HFFc6 (cell line): Measurements from ENCODE around the gene RRAS2. TPM values are rescaled to one million over a fixed set of nuclear protein-coding genes. Genes with fewer than 3 reads are reported as not detected.

Source experiments
- DNase-seq: peaks from one replicate; pipeline ENCODE4 v3.0.0-alpha.2; 2018
- H3K27ac Mint-ChIP-seq: 2 replicates; pipeline ENCODE4 v1.8.0; 2020; ENCODE audit warnings: mild to moderate bottlenecking, mixed read lengths
- H3K27me3 Mint-ChIP-seq: 2 replicates; pipeline ENCODE4 v1.8.0; 2021; ENCODE audit warnings: mild to moderate bottlenecking, moderate library complexity, mixed read lengths; ENCODE audit not compliant: insufficient read depth
- H3K36me3 Mint-ChIP-seq: 2 replicates; pipeline ENCODE4 v1.8.0; 2021; ENCODE audit warnings: low read depth, mixed read lengths
- H3K4me1 Mint-ChIP-seq: 2 replicates; pipeline ENCODE4 v1.8.0; 2020; ENCODE audit warnings: low read depth, mixed read lengths
- H3K4me3 Mint-ChIP-seq: 2 replicates; pipeline ENCODE4 v1.8.0; 2020; ENCODE audit warnings: mild to moderate bottlenecking, moderate library complexity, mixed read lengths
- H3K9me3 Mint-ChIP-seq: 2 replicates; pipeline ENCODE4 v1.8.0; 2020; ENCODE audit warnings: mild to moderate bottlenecking, mixed read lengths
- CTCF ChIP-seq: fragments of 200-600 bp; sonication (generic); IDR thresholded peaks from 2 replicates; pipeline ENCODE4 v1.5.0; 2021; ENCODE audit warnings: antibody characterized with exemption, mild to moderate bottlenecking
- total RNA-seq, 6 experiments: library from RNA; stranded (reverse); fragmentation: NEBNext Ultra II Directional; extraction: Animal tissue kit (Norgen Biotek cat#: 25700); gene quantifications; 2 replicates in 1 of 6; 3 replicates in 5 of 6; pipeline ENCODE4 v1.2.3, GENCODE V29; 2021

Gene RRAS2
- total RNA-seq, 6 experiments from 2014 or later: 89.6 to 122 (median 103) TPM

DNA sequence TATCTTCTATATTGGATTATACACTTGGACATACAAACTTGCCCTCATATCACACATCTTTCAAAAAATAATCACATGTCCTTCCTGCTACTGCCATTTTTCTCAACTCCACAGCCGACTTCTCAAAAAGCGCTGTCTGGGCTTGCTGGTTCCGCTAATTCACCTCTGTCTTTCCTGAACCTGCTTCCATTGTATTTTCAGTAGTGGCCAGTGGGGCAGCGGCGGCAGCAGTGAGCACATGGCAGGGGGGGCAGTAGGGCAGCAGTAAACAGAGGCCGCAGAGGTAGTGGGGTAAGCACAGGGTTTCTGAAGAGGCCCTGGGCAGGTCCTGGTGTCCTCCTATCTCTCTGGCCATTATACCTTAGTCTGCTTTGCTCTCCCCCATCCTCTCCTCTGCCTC, 126.3 kb downstream of the RRAS2 start:
- Mint-ChIP-seq H3K9me3 (no peaks in the 10 kb centered on the region), H3K4me3 (no peak overlapping the region), H3K36me3 (no peaks in the 10 kb centered on the region), H3K4me1 (no peaks in the 10 kb centered on the region), H3K27me3 (peaks cover 38% of the 10 kb centered on the region), H3K27ac (no peak overlapping the region)
- peak; percentile 47 for TF ChIP-seq CTCF
- no peak for DNase-seq

- H3K9me3 Mint-ChIP-seq: no peaks in the 10 kb centered on the region
- no peak overlapping the region for H3K27ac Mint-ChIP-seq
- no peak overlapping the region for H3K4me3 Mint-ChIP-seq
- peaks cover 36% of the 10 kb centered on the region for H3K27me3 Mint-ChIP-seq
- no peak for DNase-seq
- H3K36me3 Mint-ChIP-seq: no peaks in the 10 kb centered on the region
- no peaks in the 10 kb centered on the region for H3K4me1 Mint-ChIP-seq
- TF ChIP-seq CTCF: no peak
Observed at GRCh38 chr11:14230407-14230806, 128.6 kb downstream of the RRAS2 start.

- no peak for DNase-seq
- Mint-ChIP-seq H3K4me1 (no peaks in the 10 kb centered on the region), H3K9me3 (no peaks in the 10 kb centered on the region), H3K27me3 (peaks cover 30% of the 10 kb centered on the region), H3K4me3 (no peak overlapping the region), H3K27ac (no peak overlapping the region), H3K36me3 (no peaks in the 10 kb centered on the region)
- no peak for TF ChIP-seq CTCF
Observed at GRCh38 chr11:14229472-14229871, 129.5 kb downstream of the RRAS2 start.

- Mint-ChIP-seq H3K27ac (no peak overlapping the region), H3K36me3 (no peaks in the 10 kb centered on the region), H3K9me3 (no peaks in the 10 kb centered on the region), H3K27me3 (peaks cover 27% of the 10 kb centered on the region), H3K4me3 (no peak overlapping the region), H3K4me1 (no peaks in the 10 kb centered on the region)
- TF ChIP-seq CTCF: no peak
- DNase-seq: no peak
Observed at GRCh38 chr11:14228356-14228755, 130.6 kb downstream of the RRAS2 start.

Other genes with a start within 250 kb of the RRAS2 start
- gene COPB1, start 140.6 kb upstream of the RRAS2 start, total RNA-seq: 100 to 1,000 TPM; 161 to 193 (median 187) TPM
- gene PSMA1, start 161.2 kb upstream of the RRAS2 start, total RNA-seq: 100 to 1,000 TPM; 158 to 193 (median 173) TPM